ENCODE measurements around the gene ATP13A1. TPM values are rescaled to one million over a fixed set of nuclear protein-coding genes. Genes with fewer than 3 reads are reported as not detected.

The ATP13A1 gene
- total RNA-seq, 4 donors from 2014 or later, result 97.3 to 293 (median 129) TPM

DNA sequence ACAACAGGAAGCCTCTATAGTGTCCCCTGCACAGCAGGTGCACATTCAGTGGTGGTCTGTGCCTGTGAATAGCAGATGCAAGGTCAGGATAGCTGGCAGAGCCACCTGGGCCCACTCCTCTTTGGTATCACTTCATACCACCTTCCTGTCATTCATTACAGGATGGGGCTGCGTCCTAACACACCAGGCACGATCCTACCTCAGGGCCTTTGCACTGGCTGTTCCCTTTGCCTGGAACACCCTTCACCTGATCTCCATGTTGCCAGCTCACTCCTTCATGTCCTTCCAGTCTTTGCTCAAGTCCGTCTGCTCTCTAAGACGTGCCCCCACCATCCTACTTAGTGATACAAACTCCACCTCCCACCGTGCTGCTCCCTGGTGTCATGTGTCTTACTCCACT, 30.8 kb downstream of the ATP13A1 start:
- TF ChIP-seq POLR2A (IDR thresholded peaks at IDR 0.05), result no peak
- TF ChIP-seq, protein P1, sequence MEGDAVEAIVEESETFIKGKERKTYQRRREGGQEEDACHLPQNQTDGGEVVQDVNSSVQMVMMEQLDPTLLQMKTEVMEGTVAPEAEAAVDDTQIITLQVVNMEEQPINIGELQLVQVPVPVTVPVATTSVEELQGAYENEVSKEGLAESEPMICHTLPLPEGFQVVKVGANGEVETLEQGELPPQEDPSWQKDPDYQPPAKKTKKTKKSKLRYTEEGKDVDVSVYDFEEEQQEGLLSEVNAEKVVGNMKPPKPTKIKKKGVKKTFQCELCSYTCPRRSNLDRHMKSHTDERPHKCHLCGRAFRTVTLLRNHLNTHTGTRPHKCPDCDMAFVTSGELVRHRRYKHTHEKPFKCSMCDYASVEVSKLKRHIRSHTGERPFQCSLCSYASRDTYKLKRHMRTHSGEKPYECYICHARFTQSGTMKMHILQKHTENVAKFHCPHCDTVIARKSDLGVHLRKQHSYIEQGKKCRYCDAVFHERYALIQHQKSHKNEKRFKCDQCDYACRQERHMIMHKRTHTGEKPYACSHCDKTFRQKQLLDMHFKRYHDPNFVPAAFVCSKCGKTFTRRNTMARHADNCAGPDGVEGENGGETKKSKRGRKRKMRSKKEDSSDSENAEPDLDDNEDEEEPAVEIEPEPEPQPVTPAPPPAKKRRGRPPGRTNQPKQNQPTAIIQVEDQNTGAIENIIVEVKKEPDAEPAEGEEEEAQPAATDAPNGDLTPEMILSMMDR (IDR thresholded peaks at IDR 0.05), result no peak
- H3K4me1 ChIP-seq, result peaks cover 0 to 8% of the 10 kb centered on the region in 2 donors
- H3K4me3 ChIP-seq (replicated peaks in 1 of 3), result no peak overlapping the region
- no peak overlapping the region for H3K27ac ChIP-seq
- H3K27me3 ChIP-seq, result no peaks in the 10 kb centered on the region
- 90 to 92% methylated on average over 5 of the region's 5 CpGs for WGBS, 2 donors
- peaks cover 0 to 10% of the 10 kb centered on the region in 2 donors for H3K36me3 ChIP-seq
- DNase-seq, result no peak
- intact Hi-C loops (cut with DNase I), result no loop called here
- H3K9me3 ChIP-seq, result no peaks in the 10 kb centered on the region

GRCh38 chr19:19631346-19631745, 32.1 kb downstream of the ATP13A1 start:
- H3K9me3 ChIP-seq, result no peaks in the 10 kb centered on the region
- no peaks in the 10 kb centered on the region for H3K27me3 ChIP-seq
- 89 to 95% methylated on average over 7 of the region's 7 CpGs for WGBS, 2 donors
- no peak for DNase-seq
- H3K4me1 ChIP-seq, result peaks cover 0 to 20% of the 10 kb centered on the region in 2 donors
- intact Hi-C loops (cut with DNase I), result no loop called here
- no peak for TF ChIP-seq POLR2A (IDR thresholded peaks at IDR 0.05)
- TF ChIP-seq, protein P1 (IDR thresholded peaks at IDR 0.05), result no peak
- H3K36me3 ChIP-seq, result peaks cover 0 to 10% of the 10 kb centered on the region in 2 donors
- H3K27ac ChIP-seq, result no peak overlapping the region
- H3K4me3 ChIP-seq (replicated peaks in 1 of 3), result no peak overlapping the region

- no peak for DNase-seq
- TF ChIP-seq POLR2A (IDR thresholded peaks at IDR 0.05), result no peak
- TF ChIP-seq, protein P1 (IDR thresholded peaks at IDR 0.05), result no peak
- intact Hi-C loops (cut with DNase I), result no loop called here
- H3K9me3 ChIP-seq, result no peaks in the 10 kb centered on the region
- no peaks in the 10 kb centered on the region for H3K27me3 ChIP-seq
- WGBS, 2 donors, result 95 to 100% methylated on average over 2 of the region's 2 CpGs
- no peak overlapping the region for H3K4me3 ChIP-seq (replicated peaks in 1 of 3)
- H3K36me3 ChIP-seq, result peaks cover 0 to 10% of the 10 kb centered on the region in 2 donors
- H3K27ac ChIP-seq, result no peak overlapping the region
- peaks cover 0 to 20% of the 10 kb centered on the region in 2 donors for H3K4me1 ChIP-seq
Measured at GRCh38 chr19:19630426-19630825, 33.0 kb downstream of the ATP13A1 start.

DNA sequence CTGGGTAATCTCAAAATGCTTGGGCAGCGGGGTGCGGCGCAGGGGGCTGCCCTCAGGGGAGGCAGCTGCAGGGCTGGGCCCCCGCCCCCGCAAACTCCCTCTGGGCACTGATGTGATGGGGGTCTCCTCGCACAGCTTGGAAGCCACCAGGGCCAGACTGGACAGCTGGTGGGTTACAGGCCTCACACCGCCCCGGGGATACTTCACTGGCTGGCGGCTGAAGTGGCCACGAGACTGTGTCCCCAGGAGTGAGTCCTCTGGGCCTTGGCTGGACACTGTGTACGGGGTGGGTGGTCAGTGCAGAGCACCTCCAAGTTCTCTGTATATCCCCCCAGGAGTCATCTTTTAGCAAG, 33.4 kb downstream of the ATP13A1 start:
- Histone ChIP-seq H3K27me3 (no peaks in the 10 kb centered on the region), H3K9me3 (no peaks in the 10 kb centered on the region), H3K4me1 (peaks cover 0 to 20% of the 10 kb centered on the region in 2 donors), H3K27ac (no peak overlapping the region), H3K4me3 (replicated peaks in 1 of 3) (no peak overlapping the region), H3K36me3 (peaks cover 0 to 10% of the 10 kb centered on the region in 2 donors)
- intact Hi-C loops (cut with DNase I), result no loop called here
- TF ChIP-seq, protein P1 (IDR thresholded peaks at IDR 0.05), result no peak
- no peak for TF ChIP-seq POLR2A (IDR thresholded peaks at IDR 0.05)
- no peak for DNase-seq
- WGBS, 2 donors, result 95 to 96% methylated on average over 4 of the region's 11 CpGs

DNA sequence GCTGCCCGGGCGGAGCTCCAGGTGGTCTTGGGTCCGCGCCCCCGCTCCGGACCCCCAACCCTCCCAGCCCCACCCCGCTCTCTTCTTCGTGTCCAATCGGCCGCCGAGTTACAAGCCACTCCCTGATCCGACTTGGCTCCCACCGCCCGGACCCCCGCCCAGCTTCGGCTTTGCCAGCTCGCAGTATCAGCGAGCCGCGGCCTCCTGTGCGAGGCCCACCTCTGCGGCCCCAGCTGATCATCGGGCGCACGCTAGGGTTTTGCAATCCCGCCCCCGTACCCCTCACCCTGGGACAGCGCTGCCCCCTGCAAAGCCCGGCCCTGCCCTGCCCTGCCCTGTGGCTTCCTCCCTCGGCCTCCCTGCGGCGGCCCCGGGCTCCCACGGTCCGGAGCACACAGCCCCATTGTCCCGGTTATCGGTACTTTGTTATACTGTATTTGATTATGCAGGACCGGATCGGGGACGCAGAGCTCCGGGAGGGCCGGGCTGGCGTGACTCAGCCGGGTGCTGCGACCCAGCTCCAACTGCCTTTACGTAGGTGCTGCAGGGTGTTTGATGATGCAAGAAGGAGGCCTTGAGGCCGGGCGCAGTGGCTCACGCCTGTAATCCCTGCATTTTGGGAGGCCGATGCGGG, 34.9 kb downstream of the ATP13A1 start:
- Histone ChIP-seq H3K9me3 (no peaks in the 10 kb centered on the region), H3K36me3 (peaks cover 0 to 7% of the 10 kb centered on the region in 2 donors), H3K27me3 (no peaks in the 10 kb centered on the region), H3K4me1 (peaks cover 0 to 20% of the 10 kb centered on the region in 2 donors), H3K27ac (peak overlapping the region; percentile 53 to 86 (median 68)), H3K4me3 (replicated peaks in 1 of 3) (peak overlapping the region; percentile 32 to 66 (median 53))
- 39% methylated on average over 10 to 16 of the region's 51 CpGs for WGBS, 2 donors
- TF ChIP-seq, protein P1 (IDR thresholded peaks at IDR 0.05), result no peak
- peak in 1 of 2 donors; percentile 3 for TF ChIP-seq POLR2A (IDR thresholded peaks at IDR 0.05)
- DNase-seq, result peak; percentile 50 to 53
- intact Hi-C loops (cut with DNase I), result no loop called here
